Spleen (tissue), 7 donors: ENCODE data around the gene NDUFB11.
"Not testable (repeated sequence)": the region's sequence is repeated elsewhere in the genome, so short reads cannot be mapped to it uniquely, and the experiment has no call there.

Source experiments
- CTCF ChIP-seq, 11 experiments: fragments of 200-600 bp in 7 of 11; fragments of 450-650 bp in 4 of 11; sonication (generic) in 4 of 11; IDR thresholded peaks in 8 of 11; conservative IDR thresholded peaks in 3 of 11; 1 replicate in 7 of 11; 2 replicates in 4 of 11; pipeline versions ENCODE4 v1.4.0 to v1.8.0; 2016 to 2021; ENCODE audit warnings: antibody characterized with exemption in 11 of 11, inconsistent platforms in 4 of 11, mild to moderate bottlenecking in 1 of 11
- POLR2A ChIP-seq, 3 donors: fragments of 450-650 bp; IDR thresholded peaks; one replicate each; pipeline ENCODE4 v1.5.1; 2017; ENCODE audit warnings: antibody characterized with exemption in 3 of 3, mild to moderate bottlenecking in 1 of 3
- donor health status: DM: no; HTN: no; CAD: no; lungs with moderate emphysema.
- donor health status: DM: no; HTN: no; CAD: no.
- donor health status: DM: no; HTN: no; CAD: no.

DNA sequence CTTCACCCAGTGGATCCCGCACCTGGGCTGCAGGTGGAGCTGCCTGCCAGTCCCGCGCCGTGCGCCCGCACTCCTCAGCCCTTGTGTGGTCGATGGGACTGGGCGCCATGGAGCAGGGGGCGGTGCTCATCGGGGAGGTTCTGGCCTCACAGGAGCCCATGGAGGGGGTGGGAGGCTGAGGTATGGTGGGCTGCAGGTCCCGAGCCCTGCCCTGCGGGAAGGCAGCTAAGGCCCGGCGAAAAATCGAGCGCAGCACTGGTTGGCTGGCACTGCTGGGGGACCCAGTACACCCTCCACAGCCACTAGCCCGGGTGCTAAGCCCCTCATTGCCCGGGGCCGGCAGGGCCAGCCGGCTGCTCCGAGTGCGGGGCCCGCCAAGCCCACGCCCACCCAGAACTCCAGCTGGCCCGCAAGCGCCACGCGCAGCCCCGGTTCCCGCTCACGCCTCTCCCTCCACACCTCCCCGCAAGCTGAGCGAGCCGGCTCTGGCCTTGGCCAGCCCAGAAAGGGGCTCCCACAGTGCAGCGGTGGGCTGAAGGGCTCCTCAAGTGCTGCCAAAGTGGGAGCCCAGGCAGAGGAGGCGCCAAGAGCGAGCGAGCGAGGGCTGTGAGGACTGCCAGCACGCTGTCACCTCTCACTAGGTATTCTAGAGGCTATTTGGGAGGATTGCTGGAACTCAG, 33.4 kb downstream of the NDUFB11 start:
- TF ChIP-seq POLR2A (IDR thresholded peaks at IDR 0.05); CTCF (IDR thresholded peaks at IDR 0.05 in 8 of 11, conservative IDR thresholded peaks at IDR 0.05 in 3 of 11): not testable (repeated sequence)
